RWPE2 (cell line): ENCODE results near the gene GSX1.

Experiments
- ATAC-seq: fragments of 200-7000 bp; cut with Tn5 transposase; 3 replicates; pipeline ENCODE4 v1.9.1; 2021; ENCODE audit warnings: low read depth
- DNase-seq: peaks from one replicate; pipeline ENCODE4 v3.0.0-alpha.2; 2020; ENCODE audit warnings: low spot score
- H3K27ac ChIP-seq: fragments of 450-650 bp; 2 replicates; pipeline ENCODE4 v1.5.1; 2017; ENCODE audit warnings: mild to moderate bottlenecking; ENCODE audit not compliant: poor library complexity, severe bottlenecking
- H3K27me3 ChIP-seq: fragments of 250-450 bp; sonication (Bioruptor Pico); 2 replicates; pipeline ENCODE4 v1.5.1; 2021; ENCODE audit warnings: mild to moderate bottlenecking, moderate library complexity; ENCODE audit not compliant: insufficient read depth, poor library complexity, severe bottlenecking
- H3K36me3 ChIP-seq: fragments of 250-450 bp; sonication (Bioruptor Pico); 2 replicates; pipeline ENCODE4 v1.5.1; 2020; ENCODE audit warnings: low read depth, mild to moderate bottlenecking, moderate library complexity
- H3K4me1 ChIP-seq: fragments of 250-450 bp; sonication (Bioruptor Pico); 2 replicates; pipeline ENCODE4 v1.5.1; 2021; ENCODE audit warnings: mild to moderate bottlenecking, moderate library complexity; ENCODE audit not compliant: insufficient read depth, poor library complexity, severe bottlenecking
- H3K4me3 ChIP-seq: fragments of 250-450 bp; sonication (Bioruptor Pico); 2 replicates; pipeline ENCODE4 v1.5.1; 2021; ENCODE audit warnings: mild to moderate bottlenecking, moderate library complexity; ENCODE audit not compliant: severe bottlenecking
- H3K9me3 ChIP-seq: fragments of 250-450 bp; sonication (Bioruptor Pico); 2 replicates; pipeline ENCODE4 v1.5.1; 2021; ENCODE audit warnings: mild to moderate bottlenecking, moderate library complexity; ENCODE audit not compliant: severe bottlenecking
- TF ChIP-seq, protein P1 (sequence below): fragments of 450-650 bp; IDR thresholded peaks from one replicate; pipeline ENCODE4 v1.5.1; 2017; ENCODE audit warnings: mild to moderate bottlenecking, moderate library complexity; ENCODE audit not compliant: poor library complexity, severe bottlenecking

GSX1 gene

GRCh38 chr13:27791901-27792392 lies 336 bp upstream of the GSX1 start:
- TF ChIP-seq, protein P1, sequence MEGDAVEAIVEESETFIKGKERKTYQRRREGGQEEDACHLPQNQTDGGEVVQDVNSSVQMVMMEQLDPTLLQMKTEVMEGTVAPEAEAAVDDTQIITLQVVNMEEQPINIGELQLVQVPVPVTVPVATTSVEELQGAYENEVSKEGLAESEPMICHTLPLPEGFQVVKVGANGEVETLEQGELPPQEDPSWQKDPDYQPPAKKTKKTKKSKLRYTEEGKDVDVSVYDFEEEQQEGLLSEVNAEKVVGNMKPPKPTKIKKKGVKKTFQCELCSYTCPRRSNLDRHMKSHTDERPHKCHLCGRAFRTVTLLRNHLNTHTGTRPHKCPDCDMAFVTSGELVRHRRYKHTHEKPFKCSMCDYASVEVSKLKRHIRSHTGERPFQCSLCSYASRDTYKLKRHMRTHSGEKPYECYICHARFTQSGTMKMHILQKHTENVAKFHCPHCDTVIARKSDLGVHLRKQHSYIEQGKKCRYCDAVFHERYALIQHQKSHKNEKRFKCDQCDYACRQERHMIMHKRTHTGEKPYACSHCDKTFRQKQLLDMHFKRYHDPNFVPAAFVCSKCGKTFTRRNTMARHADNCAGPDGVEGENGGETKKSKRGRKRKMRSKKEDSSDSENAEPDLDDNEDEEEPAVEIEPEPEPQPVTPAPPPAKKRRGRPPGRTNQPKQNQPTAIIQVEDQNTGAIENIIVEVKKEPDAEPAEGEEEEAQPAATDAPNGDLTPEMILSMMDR = no peak
- Histone ChIP-seq H3K36me3 (no peaks in the 10 kb centered on the region), H3K9me3 (no peaks in the 10 kb centered on the region), H3K4me1 (no peaks in the 10 kb centered on the region), H3K4me3 (no peak overlapping the region), H3K27ac (no peak overlapping the region), H3K27me3 (peaks cover 96% of the 10 kb centered on the region)
- DNase-seq (no peak), ATAC-seq (no peak)

GRCh38 chr13:27793507-27794367 lies 1.5 kb downstream of the GSX1 start:
- DNase-seq = no peak
- H3K9me3 ChIP-seq = no peaks in the 10 kb centered on the region
- ATAC-seq = no peak
- no peak overlapping the region for H3K4me3 ChIP-seq
- H3K27ac ChIP-seq = no peak overlapping the region
- peaks cover 98% of the 10 kb centered on the region for H3K27me3 ChIP-seq
- TF ChIP-seq, protein P1 = no peak
- H3K36me3 ChIP-seq = no peaks in the 10 kb centered on the region
- no peaks in the 10 kb centered on the region for H3K4me1 ChIP-seq

DNA sequence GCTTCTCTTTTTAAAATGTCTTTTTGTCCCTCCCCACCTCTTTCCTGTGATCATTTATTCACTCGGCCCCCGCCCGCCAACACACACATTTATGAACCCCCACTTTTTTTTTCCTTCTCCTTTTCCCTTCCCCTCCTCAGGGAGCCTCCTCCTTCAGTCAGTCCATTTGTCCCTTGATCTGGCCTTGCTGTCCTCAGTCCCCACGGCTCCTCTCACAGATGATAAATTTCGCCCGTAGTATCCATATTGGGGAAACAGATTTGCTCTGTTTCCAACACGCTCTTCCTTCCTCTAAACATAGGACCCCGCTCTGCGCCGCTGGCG lies 2.0 kb downstream of the GSX1 start:
- no peak overlapping the region for H3K27ac ChIP-seq
- H3K4me3 ChIP-seq = no peak overlapping the region
- TF ChIP-seq, protein P1 = no peak
- DNase-seq = no peak
- no peak for ATAC-seq
- no peaks in the 10 kb centered on the region for H3K4me1 ChIP-seq
- no peaks in the 10 kb centered on the region for H3K36me3 ChIP-seq
- H3K9me3 ChIP-seq = no peaks in the 10 kb centered on the region
- peaks cover 92% of the 10 kb centered on the region for H3K27me3 ChIP-seq

DNA sequence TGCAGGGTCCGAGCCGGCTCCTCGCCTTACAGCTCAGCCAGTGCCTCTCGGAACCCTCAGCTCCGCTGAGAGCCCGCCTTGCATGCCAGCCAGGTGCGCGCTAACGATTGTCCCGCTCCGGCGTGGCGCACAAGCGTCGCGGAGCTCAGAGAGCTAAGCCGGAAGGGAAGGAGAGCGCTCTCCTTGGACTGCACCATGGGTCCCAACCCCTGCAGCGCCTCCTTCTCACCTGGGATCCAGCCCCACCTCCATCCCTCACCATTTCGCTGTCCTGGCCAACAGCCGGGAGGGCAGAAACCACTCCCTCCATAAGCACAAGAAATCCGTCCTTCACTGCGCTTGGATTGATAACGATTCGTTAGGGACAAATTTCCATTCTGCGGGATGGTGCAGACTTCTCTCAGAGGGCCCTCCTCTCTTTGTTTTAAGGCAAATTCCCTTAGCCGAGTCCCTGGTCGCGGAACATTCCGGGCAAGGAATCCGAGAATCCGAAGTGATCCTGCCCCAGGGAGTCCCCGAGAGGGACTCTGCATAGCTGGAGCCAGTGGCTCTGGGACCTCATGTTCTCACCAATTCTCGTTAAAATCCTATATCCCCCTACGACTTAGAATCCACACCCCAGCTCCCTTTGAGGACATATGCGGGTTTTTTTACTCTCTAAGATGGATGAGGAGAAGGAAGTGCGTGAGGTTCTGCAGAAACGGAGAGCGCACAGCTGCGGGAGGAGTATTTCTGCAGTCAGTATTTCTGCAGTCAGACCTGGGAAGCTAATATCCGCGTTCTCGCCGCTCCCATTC lies 2.8 kb downstream of the GSX1 start:
- no peaks in the 10 kb centered on the region for H3K9me3 ChIP-seq
- no peak overlapping the region for H3K27ac ChIP-seq
- no peaks in the 10 kb centered on the region for H3K4me1 ChIP-seq
- H3K27me3 ChIP-seq = peaks cover 84% of the 10 kb centered on the region
- TF ChIP-seq, protein P1 = no peak
- no peak overlapping the region for H3K4me3 ChIP-seq
- DNase-seq (no peak), ATAC-seq (no peak)
- no peaks in the 10 kb centered on the region for H3K36me3 ChIP-seq

- Histone ChIP-seq H3K36me3 (no peaks in the 10 kb centered on the region), H3K27ac (no peak overlapping the region), H3K4me1 (no peaks in the 10 kb centered on the region), H3K4me3 (no peak overlapping the region), H3K27me3 (peaks cover 80% of the 10 kb centered on the region), H3K9me3 (no peaks in the 10 kb centered on the region)
- no peak for ATAC-seq
- TF ChIP-seq, protein P1 = no peak
- DNase-seq = no peak
These were observed 3.4 kb downstream of the GSX1 start for GRCh38 chr13:27795718-27796019.
